Measurements from ENCODE around the gene PROM2. TPM values are rescaled to one million over a fixed set of nuclear protein-coding genes. Genes with fewer than 3 reads are reported as not detected.

The PROM2 gene
- total and polyA plus RNA-seq, 2 donors (not counting 3 experiments of a cell fraction or from before 2014, with no cell fraction given), result 0.39 to 0.60 TPM

GRCh38 chr2:95336406-95336805 is 62.2 kb downstream of the PROM2 start:
- intact Hi-C loops (cut with micrococcal nuclease), result no loop called here

More at GRCh38 chr2:95336406-95336805, 62.2 kb downstream of the PROM2 start:
- Histone ChIP-seq H4K20me1 (replicated peaks; ENCODE audit: control insufficient read depth, extremely low read depth, insufficient read depth, low read length) (no peaks in the 10 kb centered on the region), H3K4me1 (ENCODE audit: control insufficient read depth, extremely low read depth, insufficient read depth, low read length) (no peaks in the 10 kb centered on the region), H3K4me3 (replicated peaks in 1 of 3; ENCODE audit: insufficient read depth in 1 of 3, low read depth in 1 of 3, low read length in 3 of 3) (no peak overlapping the region), H3K36me3 (ENCODE audit: control insufficient read depth in 2 of 2, extremely low read depth in 1 of 2, insufficient read depth in 2 of 2, low read length in 2 of 2) (no peaks in the 10 kb centered on the region), H2AFZ (ENCODE audit: low read depth, low read length) (no peak overlapping the region), H3K27me3 (ENCODE audit: control insufficient read depth in 2 of 2, insufficient read depth in 2 of 2, low read length in 2 of 2) (peaks cover 1 to 8% of the 10 kb centered on the region in 2 experiments), H3K79me2 (ENCODE audit: control insufficient read depth, insufficient read depth, low read length) (no peaks in the 10 kb centered on the region), H3K9ac (replicated peaks; ENCODE audit: extremely low read depth, insufficient read depth, low read length) (no peak overlapping the region), H3K4me2 (ENCODE audit: insufficient read depth, low read length) (no peak overlapping the region), H3K27ac (ENCODE audit: insufficient read depth, low read depth, low read length) (no peak overlapping the region), H3K9me3 (replicated peaks; ENCODE audit: control insufficient read depth, insufficient read depth, low read length) (no peaks in the 10 kb centered on the region), H3K9me1 (replicated peaks; ENCODE audit: control insufficient read depth, extremely low read depth, insufficient read depth, low read length) (no peaks in the 10 kb centered on the region)
- dilution Hi-C loops (cut with MboI; ENCODE audit: extremely low pct_ligation_motif_present, low sequenced_read_pairs), result no loop called here
- no TSS peak for BruUV-seq (replicated peaks)
- POLR2A ChIA-PET, result no interaction called here
- TF ChIP-seq MAX (IDR thresholded peaks at IDR 0.05; ENCODE audit: insufficient read depth, insufficient read length) (no peak), JUN (IDR thresholded peaks at IDR 0.05; ENCODE audit: borderline replicate concordance, insufficient read depth, insufficient read length, low read depth) (no peak), GATA2 (IDR thresholded peaks at IDR 0.05; ENCODE audit: insufficient read depth, insufficient read length, low read depth, low read length) (no peak), POLR2AphosphoS5 (IDR thresholded peaks at IDR 0.05; ENCODE audit: insufficient read depth, low read depth, low read length) (no peak), CTCF (IDR thresholded peaks at IDR 0.05; ENCODE audit: extremely low read depth in 1 of 2, insufficient read depth in 1 of 2, low read depth in 1 of 2, low read length in 2 of 2) (no peak)
- CTCF ChIA-PET, result no interaction called here
- FAIRE-seq (no peak), DNase-seq (ENCODE audit: low read depth, low spot score) (no peak)
